Gastroesophageal sphincter (tissue), 4 donors: ENCODE measurements around the gene CEP78. TPM values are rescaled to one million over a fixed set of nuclear protein-coding genes. Genes with fewer than 3 reads are reported as not detected.

Experiments
- ATAC-seq: fragments of 150-250 bp; one replicate; pipeline ENCODE4 v1.9.1; 2016; ENCODE audit warnings: mild to moderate bottlenecking, moderate library complexity
- H3K27ac ChIP-seq, 4 donors: fragments of 200-600 bp; sonication (generic) in 3 of 4; 1 replicate in 3 of 4; 2 replicates in 1 of 4; pipeline ENCODE4 v1.5.1; 2016 to 2019
- H3K27me3 ChIP-seq: fragments of 200-600 bp; sonication (generic); one replicate; pipeline ENCODE4 v1.5.1; 2019
- H3K36me3 ChIP-seq, 2 donors: fragments of 200-600 bp; sonication (generic); one replicate each; pipeline ENCODE4 v1.5.1; 2019; ENCODE audit warnings: control low read depth in 1 of 2
- H3K4me1 ChIP-seq, 3 donors: fragments of 200-600 bp; sonication (generic); 1 replicate in 2 of 3; 2 replicates in 1 of 3; pipeline ENCODE4 v1.5.1; 2016 to 2019; ENCODE audit warnings: control low read depth in 2 of 3
- H3K4me3 ChIP-seq, 2 donors: fragments of 200-600 bp; sonication (generic); one replicate each; pipeline ENCODE4 v1.5.1; 2019; ENCODE audit warnings: mild to moderate bottlenecking in 1 of 2, moderate library complexity in 1 of 2
- H3K9me3 ChIP-seq, 3 donors: fragments of 200-600 bp; sonication (generic); one replicate each; pipeline ENCODE4 v1.5.1; 2017 to 2019; ENCODE audit warnings: control low read depth in 2 of 3
- CTCF ChIP-seq, 4 experiments: fragments of 200-600 bp in 2 of 4; fragments of 450-650 bp in 2 of 4; sonication (generic) in 1 of 4; IDR thresholded peaks; one replicate each; pipeline ENCODE4 v1.5.1; 2017 to 2019; ENCODE audit warnings: antibody characterized with exemption in 4 of 4, mild to moderate bottlenecking in 2 of 4, moderate library complexity in 2 of 4
- EP300 ChIP-seq: sonication (generic); formaldehyde crosslinking; IDR thresholded peaks from one replicate; pipeline ENCODE4 v1.6.1; 2017; ENCODE audit warnings: antibody characterized with exemption, mild to moderate bottlenecking
- POLR2A ChIP-seq, 2 donors: fragments of 450-650 bp; IDR thresholded peaks; one replicate each; pipeline ENCODE4 v1.6.1; 2017; ENCODE audit warnings: antibody characterized with exemption in 2 of 2, mild to moderate bottlenecking in 2 of 2, moderate library complexity in 1 of 2
- POLR2AphosphoS5 ChIP-seq: sonication (generic); formaldehyde crosslinking; IDR thresholded peaks from one replicate; pipeline ENCODE4 v1.6.1; 2017; ENCODE audit warnings: antibody characterized with exemption
- WGBS, 2 donors: methylation state at CpG; one replicate each; pipeline ENCODE4 v1.1.5; 2018; ENCODE audit warnings: low coverage in 1 of 2; 5-methylcytosine and 5-hydroxymethylcytosine counted together
- total RNA-seq, 4 donors: library from RNA; depleted of rRNA; stranded (reverse); fragments of >200 nt; gene quantifications; one replicate each; pipeline ENCODE4 v1.1.0, GENCODE V29; 2016

The CEP78 gene, protein sequence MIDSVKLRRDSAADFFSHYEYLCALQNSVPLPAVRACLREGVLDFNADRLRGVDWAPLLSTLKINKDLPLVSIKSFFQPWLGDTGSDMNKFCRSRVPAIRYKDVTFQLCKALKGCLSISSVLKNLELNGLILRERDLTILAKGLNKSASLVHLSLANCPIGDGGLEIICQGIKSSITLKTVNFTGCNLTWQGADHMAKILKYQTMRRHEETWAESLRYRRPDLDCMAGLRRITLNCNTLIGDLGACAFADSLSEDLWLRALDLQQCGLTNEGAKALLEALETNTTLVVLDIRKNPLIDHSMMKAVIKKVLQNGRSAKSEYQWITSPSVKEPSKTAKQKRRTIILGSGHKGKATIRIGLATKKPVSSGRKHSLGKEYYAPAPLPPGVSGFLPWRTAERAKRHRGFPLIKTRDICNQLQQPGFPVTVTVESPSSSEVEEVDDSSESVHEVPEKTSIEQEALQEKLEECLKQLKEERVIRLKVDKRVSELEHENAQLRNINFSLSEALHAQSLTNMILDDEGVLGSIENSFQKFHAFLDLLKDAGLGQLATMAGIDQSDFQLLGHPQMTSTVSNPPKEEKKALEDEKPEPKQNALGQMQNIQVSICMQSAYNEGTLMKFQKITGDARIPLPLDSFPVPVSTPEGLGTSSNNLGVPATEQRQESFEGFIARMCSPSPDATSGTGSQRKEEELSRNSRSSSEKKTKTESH
- total RNA-seq: 10 to 100 TPM in 1 of 4 donors, 1 to 10 TPM in 3; 7.4 to 11.1 (median 9.3) TPM

GRCh38 chr9:78235762-78236550 is at the start of gene CEP78:
Gene CEP78, plus strand, starts transcription at chr9:78236075. Its CDS starts 276 bp downstream, at chr9:78236351.
- peak; percentile 26 to 30 for TF ChIP-seq POLR2A (IDR thresholded peaks at IDR 0.05)
- TF ChIP-seq POLR2AphosphoS5: peak; percentile 77
- TF ChIP-seq EP300: no peak
- peak in 1 of 4 experiments; percentile 20 for TF ChIP-seq CTCF (IDR thresholded peaks at IDR 0.05)
- Histone ChIP-seq H3K9me3 (no peaks in the 10 kb centered on the region), H3K27ac (peak within 1 kb of the TSS; percentile 40 to 90 (median 86)), H3K27me3 (no peaks in the 10 kb centered on the region), H3K4me3 (peak within 1 kb of the TSS; percentile 75 to 79), H3K4me1 (peaks cover 0 to 29% (median 0%) of the 10 kb centered on the region in 3 donors), H3K36me3 (peaks cover 0 to 11% of the 10 kb centered on the region in 2 donors)
- WGBS, 2 donors: 0% methylated on average over 10 of the region's 87 CpGs; no CpG with 5 or more reads in 1 of the 2 donors
- peak; percentile 97 for ATAC-seq

GRCh38 chr9:78187763-78188484 is 48.0 kb upstream of the CEP78 start:
- Histone ChIP-seq H3K27ac (no peak overlapping the region), H3K36me3 (no peaks in the 10 kb centered on the region), H3K9me3 (no peaks in the 10 kb centered on the region), H3K4me1 (no peaks in the 10 kb centered on the region), H3K4me3 (no peak overlapping the region), H3K27me3 (no peaks in the 10 kb centered on the region)
- 81 to 88% methylated on average over 3 to 5 of the region's 5 CpGs for whole genome bisulfite sequencing, 2 donors
- ATAC-seq: no peak
- TF ChIP-seq CTCF (IDR thresholded peaks at IDR 0.05) (no peak), POLR2AphosphoS5 (no peak), EP300 (no peak), POLR2A (IDR thresholded peaks at IDR 0.05) (no peak)

DNA sequence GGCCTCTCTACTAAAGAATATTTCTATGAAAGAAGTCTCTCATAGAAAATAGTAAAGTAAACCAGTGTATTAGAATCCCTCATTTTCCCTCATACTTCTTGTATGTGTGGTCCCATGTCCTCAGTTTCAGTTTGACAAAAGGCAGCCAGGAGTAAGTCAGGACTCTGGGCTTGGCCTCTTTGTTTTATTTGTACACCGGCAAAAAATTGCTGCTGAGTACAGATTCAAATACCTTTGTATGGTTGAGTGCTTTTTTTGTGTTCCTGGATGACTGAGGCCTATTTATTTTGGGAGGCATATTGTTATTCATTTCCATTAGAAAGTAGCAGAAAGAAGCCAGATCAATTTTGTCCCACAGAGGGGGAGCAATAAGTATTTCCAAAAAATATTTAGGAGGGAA is 47.3 kb upstream of the CEP78 start:
- Histone ChIP-seq H3K4me1 (no peaks in the 10 kb centered on the region), H3K36me3 (no peaks in the 10 kb centered on the region), H3K4me3 (no peak overlapping the region), H3K27me3 (no peaks in the 10 kb centered on the region), H3K9me3 (no peaks in the 10 kb centered on the region), H3K27ac (no peak overlapping the region)
- 80 to 89% methylated on average over 1 of the region's 1 CpG for WGBS, 2 donors
- no peak for TF ChIP-seq POLR2A (IDR thresholded peaks at IDR 0.05)
- TF ChIP-seq CTCF (IDR thresholded peaks at IDR 0.05): no peak
- no peak for TF ChIP-seq EP300
- no peak for TF ChIP-seq POLR2AphosphoS5
- no peak for ATAC-seq

DNA sequence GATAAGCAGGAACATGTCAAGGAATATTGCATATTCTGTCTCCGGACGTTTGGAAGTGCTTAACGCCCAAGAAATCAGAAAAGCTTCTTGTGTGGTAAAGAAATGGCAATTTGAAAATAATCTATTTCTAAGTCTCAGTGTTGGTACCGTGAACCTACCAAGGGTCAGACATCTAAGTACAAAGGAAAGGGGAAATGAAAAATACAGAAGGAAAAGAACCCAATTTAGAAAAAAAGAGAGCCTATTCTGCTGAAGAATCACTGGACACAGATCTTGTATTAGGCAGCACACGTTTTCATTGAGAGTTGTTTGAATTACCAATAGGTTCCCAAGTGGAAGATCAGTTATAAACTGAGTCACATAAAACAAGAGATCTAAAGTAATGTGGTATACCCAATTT is 46.9 kb upstream of the CEP78 start:
- Histone ChIP-seq H3K27me3 (no peaks in the 10 kb centered on the region), H3K4me3 (no peak overlapping the region), H3K27ac (no peak overlapping the region), H3K4me1 (no peaks in the 10 kb centered on the region), H3K9me3 (no peaks in the 10 kb centered on the region), H3K36me3 (no peaks in the 10 kb centered on the region)
- WGBS, 2 donors: 58 to 78% methylated on average over 3 to 5 of the region's 5 CpGs
- no peak for TF ChIP-seq POLR2AphosphoS5
- no peak for TF ChIP-seq EP300
- no peak for TF ChIP-seq POLR2A (IDR thresholded peaks at IDR 0.05)
- no peak for TF ChIP-seq CTCF (IDR thresholded peaks at IDR 0.05)
- ATAC-seq: no peak
